GM19467 (cell line): ENCODE data around the gene KRT71.

Experiments
- ATAC-seq: cut with Tn5 transposase; IDR thresholded peaks from one replicate; pipeline ENCODE4 v1.9.1; 2021; ENCODE audit warnings: mild to moderate bottlenecking, moderate library complexity; ENCODE audit not compliant: unreplicated experiment

Gene KRT71

GRCh38 chr12:52499806-52500560 is 53.0 kb downstream of the KRT71 start:
- no peak for ATAC-seq

DNA sequence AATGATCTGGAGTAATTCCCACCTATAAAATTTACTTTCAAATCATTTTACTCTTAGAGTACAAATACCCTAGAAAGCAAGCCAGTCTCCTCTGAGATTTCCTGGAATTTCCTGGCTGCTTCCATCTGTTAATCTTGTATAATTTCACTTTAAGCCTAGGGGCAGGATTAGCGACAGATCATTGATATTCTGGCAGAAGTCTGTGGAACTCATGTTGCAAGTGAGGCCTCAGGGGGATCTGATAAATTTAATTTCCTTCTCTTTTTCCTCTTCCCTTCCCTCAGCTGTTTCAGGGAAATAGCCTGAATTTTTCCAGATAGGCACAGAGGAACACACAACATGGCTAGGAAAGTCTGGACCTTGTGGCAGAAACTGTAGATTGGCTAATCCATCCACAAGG is 54.0 kb downstream of the KRT71 start:
- no peak for ATAC-seq

DNA sequence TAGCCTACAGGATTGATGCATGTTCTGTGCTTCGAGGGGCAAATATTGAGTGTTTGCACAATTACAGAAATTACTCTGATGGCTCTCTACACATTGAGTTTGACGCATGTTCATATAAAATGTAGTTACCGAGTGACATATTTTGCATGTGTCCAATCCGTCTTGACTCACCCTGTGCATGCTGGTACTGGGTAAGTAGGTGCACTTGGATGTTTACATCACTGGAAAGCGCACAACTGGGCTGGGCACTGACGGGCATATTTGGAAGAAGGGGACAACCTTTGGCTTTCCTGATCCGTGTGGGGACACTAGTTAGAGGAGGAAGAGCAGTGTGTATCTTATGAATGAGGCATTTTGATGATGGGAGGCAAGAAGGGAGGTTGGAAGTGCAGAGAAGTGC is 55.0 kb downstream of the KRT71 start:
- ATAC-seq, result no peak

- no peak for ATAC-seq
Measured at GRCh38 chr12:52496590-52497071, 56.3 kb downstream of the KRT71 start.

- no peak for ATAC-seq
Measured at GRCh38 chr12:52496054-52496453, 56.9 kb downstream of the KRT71 start.

- no peak for ATAC-seq
Measured at GRCh38 chr12:52495389-52495788, 57.6 kb downstream of the KRT71 start.

- ATAC-seq, result no peak
Measured at GRCh38 chr12:52494518-52494917, 58.4 kb downstream of the KRT71 start.

GRCh38 chr12:52494100-52494499 is 58.8 kb downstream of the KRT71 start:
- no peak for ATAC-seq
